GM10847 (cell line): ENCODE measurements around the gene CEP131.

ENCODE experiments used
- POLR2A ChIP-seq: IDR thresholded peaks from 2 replicates; pipeline ENCODE4 v1.6.1; 2011; ENCODE audit not compliant: insufficient read length; ENCODE audit errors: extremely low read depth

CEP131 gene

GRCh38 chr17:81204578-81204977, 18.2 kb downstream of the CEP131 start:
- no peak for TF ChIP-seq POLR2A

- no peak for TF ChIP-seq POLR2A
Observed at GRCh38 chr17:81203136-81203535, 19.6 kb downstream of the CEP131 start.

- TF ChIP-seq POLR2A, result no peak
Observed at GRCh38 chr17:81202318-81202717, 20.4 kb downstream of the CEP131 start.

- no peak for TF ChIP-seq POLR2A
Observed at GRCh38 chr17:81200695-81201580, 21.8 kb downstream of the CEP131 start.

DNA sequence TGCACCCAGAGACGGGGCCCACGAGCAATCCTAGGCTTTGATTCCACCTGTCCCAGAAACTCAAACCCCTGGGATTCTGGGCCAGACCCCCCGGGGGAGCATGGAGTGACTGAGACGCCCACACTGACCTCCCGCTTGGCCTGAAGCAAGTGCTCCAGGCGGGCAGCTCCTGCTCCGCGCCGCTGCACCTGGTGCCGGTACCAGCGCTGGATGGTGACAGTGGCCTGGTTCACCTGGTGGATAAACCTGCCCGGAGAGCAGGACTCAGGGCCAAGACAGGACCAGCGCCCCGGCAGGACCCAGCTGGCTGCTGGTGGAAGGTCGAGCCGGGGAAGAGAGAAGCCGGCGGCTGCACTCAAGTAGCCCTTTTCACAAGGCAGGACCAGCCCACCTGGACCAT, 22.6 kb downstream of the CEP131 start:
- TF ChIP-seq POLR2A, result no peak

GRCh38 chr17:81199482-81199830, 23.3 kb downstream of the CEP131 start:
- TF ChIP-seq POLR2A, result no peak

GRCh38 chr17:81198826-81199481, 23.8 kb downstream of the CEP131 start:
- TF ChIP-seq POLR2A, result no peak

DNA sequence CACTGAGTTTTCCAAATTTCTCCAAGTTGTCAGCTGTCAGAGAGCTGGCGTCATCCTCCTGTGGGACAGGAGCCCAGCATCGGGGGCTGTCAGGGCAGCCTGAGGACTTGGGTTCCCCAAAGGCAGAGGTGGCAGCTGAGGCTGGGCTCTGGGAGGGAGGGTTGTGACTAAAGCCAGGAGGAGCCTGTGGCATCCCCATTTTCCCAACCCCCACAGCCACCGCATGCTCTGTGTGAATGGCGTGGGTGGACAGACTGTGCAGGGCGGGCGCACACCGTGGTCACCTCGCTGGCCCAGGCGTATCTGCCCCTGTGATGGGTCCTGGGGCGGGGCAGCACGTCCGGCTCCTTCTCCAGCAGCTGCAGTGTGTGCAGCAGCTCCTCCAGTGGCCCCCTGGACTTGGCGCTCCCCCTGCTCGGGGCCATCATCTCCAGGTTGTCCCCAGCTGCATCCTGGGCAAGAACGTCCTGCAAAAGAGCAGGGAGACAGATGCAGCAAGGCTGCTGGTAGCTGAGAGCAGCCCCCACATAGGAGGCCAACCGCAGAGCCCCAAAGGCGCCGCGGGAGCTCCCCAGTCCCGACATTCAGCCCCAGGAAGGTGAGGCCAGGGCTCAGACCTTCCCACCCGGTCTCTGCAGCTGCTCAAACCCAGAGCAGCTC, 24.8 kb downstream of the CEP131 start:
- TF ChIP-seq POLR2A, result no peak

DNA sequence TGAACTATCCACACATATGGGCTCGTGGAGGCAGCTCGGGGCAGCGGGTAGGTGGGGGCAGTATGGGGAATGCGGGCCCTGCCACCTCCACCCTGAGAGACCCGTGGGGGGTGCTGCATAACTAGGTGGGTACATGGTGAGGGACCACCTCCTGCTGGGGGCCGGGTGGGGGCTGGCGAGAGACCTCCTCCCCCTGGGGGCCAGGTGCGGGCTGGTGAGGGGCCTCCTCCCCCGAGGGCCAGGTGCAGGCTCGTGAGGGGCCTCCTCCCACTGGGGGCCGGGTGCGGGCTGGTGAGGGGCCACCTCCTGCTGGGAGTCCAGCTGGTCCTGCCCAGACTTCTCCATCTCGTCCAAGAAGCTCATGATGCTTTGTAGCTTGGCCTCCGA, 25.4 kb downstream of the CEP131 start:
- no peak for TF ChIP-seq POLR2A

DNA sequence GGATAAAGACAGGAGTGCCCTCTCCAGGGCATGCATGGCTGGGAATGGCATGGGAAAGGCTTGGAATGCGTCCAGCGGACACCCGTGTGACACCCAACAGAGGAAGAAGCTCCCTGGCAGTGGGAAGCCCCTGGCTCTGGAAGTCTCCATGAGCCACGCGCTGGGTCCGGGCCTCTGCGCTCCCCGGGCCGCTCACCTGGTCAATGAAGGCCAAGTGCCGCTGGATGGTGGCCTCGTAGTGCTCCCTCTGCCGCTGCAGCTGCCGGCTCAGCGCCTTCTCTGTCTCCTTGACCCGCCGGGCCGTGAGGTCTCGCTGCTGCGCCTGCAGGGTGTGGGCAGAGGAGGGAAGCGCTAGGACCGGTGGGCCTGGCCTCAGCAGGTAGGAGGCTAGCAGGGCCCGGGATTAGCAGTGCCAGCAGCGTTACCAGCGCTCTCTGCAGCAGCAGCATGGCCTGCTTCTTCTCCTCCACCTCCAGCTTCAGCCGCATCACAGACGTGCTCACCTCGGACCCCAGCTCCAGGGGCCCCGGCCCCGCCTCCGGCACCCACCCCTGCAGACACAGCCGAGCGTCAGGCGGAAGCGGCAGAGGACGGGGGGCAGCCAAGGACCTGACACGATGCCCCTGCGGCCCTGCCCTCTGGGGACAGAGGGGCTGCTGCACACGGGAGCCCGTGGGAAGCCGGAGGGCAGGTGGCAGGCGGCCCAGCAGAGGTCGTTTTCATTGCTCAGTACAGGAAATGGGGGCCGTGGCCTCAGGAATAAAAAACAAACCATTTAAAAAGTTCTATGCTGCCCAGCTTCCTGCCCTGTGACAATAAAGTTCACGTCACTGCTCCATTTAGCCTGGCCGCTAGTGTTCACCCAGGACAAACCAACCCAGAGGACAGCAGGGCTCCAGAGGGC, 26.0 kb downstream of the CEP131 start:
- no peak for TF ChIP-seq POLR2A

- no peak for TF ChIP-seq POLR2A
Observed at GRCh38 chr17:81195941-81196495, 26.7 kb downstream of the CEP131 start.

- no peak for TF ChIP-seq POLR2A
Observed at GRCh38 chr17:81194941-81195901, 27.5 kb downstream of the CEP131 start.

GRCh38 chr17:81194225-81194760, 28.5 kb downstream of the CEP131 start:
- no peak for TF ChIP-seq POLR2A
